A549 (cell line): ENCODE measurements around the gene SYT2. TPM values are rescaled to one million over a fixed set of nuclear protein-coding genes. Genes with fewer than 3 reads are reported as not detected.
"Not testable (repeated sequence)": the region's sequence is repeated elsewhere in the genome, so short reads cannot be mapped to it uniquely, and the experiment has no call there.

Experiments
- ATAC-seq, 2 experiments: fragments of 200-7000 bp in 1 of 2; fragments of >200 bp in 1 of 2; cut with Nextera tagmentation in 1 of 2; cut with Tn5 transposase in 1 of 2; 3 replicates each; pipeline versions ENCODE4 v1.8.0 to v1.9.1; 2018 to 2020; ENCODE audit warnings: mild to moderate bottlenecking in 1 of 2, moderate library complexity in 1 of 2
- CTCF ChIA-PET: fragments of 300-600 bp; sonication (Branson Sonifier 250); formaldehyde crosslinking; extraction: SDS; loops from one replicate; lab custom pipeline; 2021; ENCODE audit warnings: antibody characterized with exemption, inconsistent platforms; lab: Yijun Ruan, JAX
- POLR2A ChIA-PET: fragments of 350-600 bp; formaldehyde crosslinking; extraction: SDS; loops from one replicate; lab custom pipeline; 2021; ENCODE audit warnings: antibody characterized with exemption, inconsistent platforms; lab: Yijun Ruan, JAX
- DNase-seq, 2 experiments: peaks; one replicate each; pipeline versions ENCODE4 v3.0.0 to v3.0.0-alpha.2; 2011 to 2016; ENCODE audit warnings: low read depth in 1 of 2, low spot score in 1 of 2
- FAIRE-seq: peaks from 2 replicates; lab custom pipeline; 2011; peaks lifted over from hg19 to GRCh38; lab: Jason Lieb, UNC
- H3K27ac ChIP-seq, 2 experiments: fragments of >200 bp; sonication (Bioruptor Twin); formaldehyde crosslinking; 3 replicates each; pipeline ENCODE4 v1.5.1; 2016 to 2017
- H3K4me1 ChIP-seq: fragments of >200 bp; sonication (Bioruptor Twin); formaldehyde crosslinking; 3 replicates; pipeline ENCODE4 v1.6.1; 2016
- H3K4me2 ChIP-seq: fragments of >200 bp; sonication (Bioruptor Twin); formaldehyde crosslinking; 3 replicates; pipeline ENCODE4 v1.6.1; 2016
- H3K4me3 ChIP-seq: fragments of >200 bp; sonication (Bioruptor Twin); formaldehyde crosslinking; 3 replicates; pipeline ENCODE4 v1.5.1; 2016
- H3K9me3 ChIP-seq: fragments of >200 bp; sonication (Bioruptor Twin); formaldehyde crosslinking; 3 replicates; pipeline ENCODE4 v1.6.1; 2016
- ATOH8 ChIP-seq: fragments of 250-450 bp; sonication (Bioruptor Pico); IDR thresholded peaks from 2 replicates; pipeline ENCODE4 v1.5.0; 2020; ENCODE audit warnings: low read depth, mild to moderate bottlenecking, moderate library complexity
- CBX2 ChIP-seq: fragments of 200-600 bp; sonication (generic); IDR thresholded peaks from 2 replicates; pipeline ENCODE4 v1.6.1; 2016; ENCODE audit warnings: low read depth, mild to moderate bottlenecking, borderline replicate concordance
- CBX8 ChIP-seq: fragments of 200-600 bp; sonication (generic); IDR thresholded peaks from 2 replicates; pipeline ENCODE4 v1.6.1; 2016
- CEBPB ChIP-seq, 2 experiments: fragments of >200 bp in 1 of 2; sonication (Bioruptor Twin) in 1 of 2; formaldehyde crosslinking in 1 of 2; IDR thresholded peaks; 2 replicates each; pipeline ENCODE4 v1.6.1; 2012 to 2016
- CHD2 ChIP-seq: fragments of 150-350 bp; IDR thresholded peaks from 2 replicates; pipeline ENCODE4 v1.6.1; 2014; ENCODE audit warnings: low read length; ENCODE audit not compliant: partially characterized antibody
- CHD4 ChIP-seq: fragments of 200-600 bp; sonication (generic); IDR thresholded peaks from 2 replicates; pipeline ENCODE4 v1.6.1; 2016; ENCODE audit warnings: antibody characterized with exemption, mild to moderate bottlenecking, borderline replicate concordance
- CTCF ChIP-seq: fragments of >200 bp; sonication (Bioruptor Twin); formaldehyde crosslinking; IDR thresholded peaks from 3 replicates; pipeline ENCODE4 v1.5.1; 2016
- EHF ChIP-seq: fragments of 250-450 bp; sonication (Bioruptor Pico); IDR thresholded peaks from 2 replicates; pipeline ENCODE4 v1.5.0; 2020; ENCODE audit warnings: mild to moderate bottlenecking
- EHMT2 ChIP-seq: fragments of 200-600 bp; sonication (generic); IDR thresholded peaks from 2 replicates; pipeline ENCODE4 v1.6.1; 2016; ENCODE audit warnings: antibody characterized with exemption, low read depth, mild to moderate bottlenecking, moderate library complexity
- ELK1 ChIP-seq: fragments of 150-350 bp; IDR thresholded peaks from 2 replicates; pipeline ENCODE4 v1.6.1; 2014; ENCODE audit warnings: low read depth, mild to moderate bottlenecking, low read length
- EP300 ChIP-seq, 2 experiments: fragments of >200 bp; sonication (Bioruptor Twin); formaldehyde crosslinking; IDR thresholded peaks; 2 replicates in 1 of 2; 3 replicates in 1 of 2; pipeline ENCODE4 v1.6.1; 2016 to 2017
- FOXS1 ChIP-seq: fragments of 250-450 bp; sonication (Bioruptor Pico); IDR thresholded peaks from 2 replicates; pipeline ENCODE4 v1.5.0; 2020; ENCODE audit warnings: mild to moderate bottlenecking, moderate library complexity
- GATA3 ChIP-seq: IDR thresholded peaks from 2 replicates; pipeline ENCODE4 v1.6.1; 2012; ENCODE audit warnings: borderline replicate concordance
- HDAC2 ChIP-seq: fragments of 200-600 bp; sonication (generic); IDR thresholded peaks from 2 replicates; pipeline ENCODE4 v1.6.1; 2016
- MAFK ChIP-seq: fragments of 450-650 bp; IDR thresholded peaks from 2 replicates; pipeline ENCODE4 v1.6.1; 2014; ENCODE audit not compliant: partially characterized antibody
- MAZ ChIP-seq: fragments of 150-350 bp; IDR thresholded peaks from 2 replicates; pipeline ENCODE4 v1.6.1; 2014; ENCODE audit warnings: antibody characterized with exemption, low read depth, low read length, borderline replicate concordance
- MYC ChIP-seq: IDR thresholded peaks from 2 replicates; pipeline ENCODE4 v1.6.1; 2012; ENCODE audit warnings: mild to moderate bottlenecking, inconsistent platforms, low read length, improper control_type of control experiment, borderline replicate concordance
- NFE2L2 ChIP-seq: fragments of 150-350 bp; conservative IDR thresholded peaks from 2 replicates; pipeline ENCODE4 v1.6.1; 2014; ENCODE audit warnings: low read length
- POLR2AphosphoS2 ChIP-seq: conservative IDR thresholded peaks from 2 replicates; pipeline ENCODE4 v1.6.1; 2012; ENCODE audit warnings: low read length, improper control_type of control experiment, inconsistent platforms
- RCOR1 ChIP-seq: fragments of 150-350 bp; IDR thresholded peaks from 2 replicates; pipeline ENCODE4 v1.6.1; 2014; ENCODE audit warnings: antibody characterized with exemption, low read length, low read depth
- RNF2 ChIP-seq: fragments of 200-600 bp; sonication (generic); IDR thresholded peaks from 2 replicates; pipeline ENCODE4 v1.6.1; 2016; ENCODE audit warnings: low read depth, mild to moderate bottlenecking, antibody characterized with exemption, moderate library complexity, borderline replicate concordance
- TFCP2L1 ChIP-seq: fragments of 250-450 bp; sonication (Bioruptor Pico); IDR thresholded peaks from 2 replicates; pipeline ENCODE4 v1.5.0; 2021; ENCODE audit warnings: mild to moderate bottlenecking
- TP53 ChIP-seq: fragments of 250-450 bp; sonication (Bioruptor Pico); IDR thresholded peaks from 2 replicates; pipeline ENCODE4 v1.5.0; 2021; ENCODE audit warnings: mild to moderate bottlenecking, moderate library complexity
- ZC3H11A ChIP-seq: fragments of 450-650 bp; IDR thresholded peaks from 2 replicates; pipeline ENCODE4 v1.6.1; 2014; ENCODE audit warnings: antibody characterized with exemption, mild to moderate bottlenecking
- WGBS: methylation state at CpG from one replicate; pipeline ENCODE4 v1.1.6; 2017; ENCODE audit errors: missing lambda C conversion rate; 5-methylcytosine and 5-hydroxymethylcytosine counted together
- polyA plus RNA-seq, 4 experiments: library from polyadenylated mRNA; depleted of rRNA in 3 of 4; stranded (reverse); fragments of >200 nt; fragmentation: RNase III in 1 of 4; extraction: RNeasy Plus Mini Kit Qiagen cat#74134 plus additional on column Dnase treatment in 1 of 4; gene quantifications; 2 replicates in 3 of 4; 3 replicates in 1 of 4; pipeline ENCODE4 v1.2.3, GENCODE V29; 2011 to 2017

The SYT2 gene
- polyA plus RNA-seq, 2 of the 4 experiments (the other 2 are of a cell fraction) = 0.03 to 0.04 TPM

GRCh38 chr1:202630541-202630940, 79.7 kb downstream of the SYT2 start:
- WGBS = 55% methylated on average over 4 of the region's 6 CpGs
- ChIA-PET CTCF (interaction anchor here (0.6 to 1.3 kb wide), 3 partner anchors 16 to 129 kb away, joined by 3 to 4 read pairs (median 4); no protein-coding TSS in a partner anchor), POLR2A (no interaction called here)
- FAIRE-seq = no peak
- Histone ChIP-seq H3K27ac (no peak overlapping the region), H3K4me3 (no peak overlapping the region), H3K4me1 (no peaks in the 10 kb centered on the region), H3K4me2 (no peak overlapping the region), H3K9me3 (no peaks in the 10 kb centered on the region)
- no peak; a peak in 1 of 6 replicates for ATAC-seq
- DNase-seq = no peak
- no peak for TF ChIP-seq RNF2
- no peak for TF ChIP-seq TFCP2L1 (CRISPR knock-in tag)
- no peak for TF ChIP-seq TP53
- no peak for TF ChIP-seq HDAC2
- TF ChIP-seq ELK1 = no peak
- TF ChIP-seq POLR2AphosphoS2 = no peak
- TF ChIP-seq CBX8 = no peak
- TF ChIP-seq ZC3H11A = no peak
- no peak for TF ChIP-seq EHF (CRISPR knock-in tag)
- no peak for TF ChIP-seq RCOR1
- no peak for TF ChIP-seq CTCF
- TF ChIP-seq NFE2L2 = no peak
- TF ChIP-seq EP300 (IDR thresholded peaks at IDR 0.05) = no peak
- TF ChIP-seq CBX2 = no peak
- no peak for TF ChIP-seq CHD4
- no peak for TF ChIP-seq EHMT2
- no peak for TF ChIP-seq CEBPB (IDR thresholded peaks at IDR 0.05)

GRCh38 chr1:202630096-202630495, 80.2 kb downstream of the SYT2 start:
- POLR2A ChIA-PET, DNase-seq, H3K4me1 ChIP-seq, H3K4me3 ChIP-seq, FAIRE-seq, H3K27ac ChIP-seq, ATAC-seq, H3K4me2 ChIP-seq, H3K9me3 ChIP-seq: not testable (repeated sequence)
- WGBS = 73% methylated on average over 6 of the region's 6 CpGs
- CTCF ChIA-PET = interaction anchor here (0.6 to 1.3 kb wide), 4 partner anchors 12 to 128 kb away, joined by 3 to 4 read pairs (median 4); no protein-coding TSS in a partner anchor

GRCh38 chr1:202629257-202629811, 80.9 kb downstream of the SYT2 start:
- DNase-seq, ATAC-seq, POLR2A ChIA-PET, H3K4me3 ChIP-seq, H3K4me2 ChIP-seq, FAIRE-seq, H3K27ac ChIP-seq, H3K4me1 ChIP-seq, H3K9me3 ChIP-seq: not testable (repeated sequence)
- WGBS = 20% methylated on average over 1 of the region's 2 CpGs
- CTCF ChIA-PET = interaction anchor here (0.9 to 2.6 kb wide), 4 partner anchors 13 to 128 kb away, joined by 3 to 10 read pairs (median 4); no protein-coding TSS in a partner anchor

GRCh38 chr1:202628646-202629215, 81.5 kb downstream of the SYT2 start:
- H3K4me1 ChIP-seq = no peaks in the 10 kb centered on the region; the same call in 2 of the 3 replicates
- ATAC-seq = no peak
- no peak overlapping the region for H3K4me3 ChIP-seq
- no peak overlapping the region for H3K4me2 ChIP-seq
- WGBS = 75% methylated on average over 7 of the region's 7 CpGs
- POLR2A ChIA-PET = no interaction called here
- H3K27ac ChIP-seq = no peak overlapping the region
- no peak for TF ChIP-seq RCOR1
- TF ChIP-seq CHD2 = no peak
- TF ChIP-seq MYC = no peak
- no peak for TF ChIP-seq ATOH8 (CRISPR knock-in tag)
- TF ChIP-seq HDAC2 = no peak
- no peak for TF ChIP-seq NFE2L2
- no peak for TF ChIP-seq MAZ
- no peak for TF ChIP-seq MAFK
- no peak for TF ChIP-seq EP300 (IDR thresholded peaks at IDR 0.05)
- no peak for TF ChIP-seq RNF2
- no peak for TF ChIP-seq ELK1
- no peak for TF ChIP-seq GATA3
- no peak for TF ChIP-seq FOXS1 (CRISPR knock-in tag)
- no peak for FAIRE-seq
- DNase-seq = no peak
- no peaks in the 10 kb centered on the region for H3K9me3 ChIP-seq
- CTCF ChIA-PET = interaction anchor here (2.6 kb wide), 1 partner anchor 28 kb away, joined by 10 read pairs; no protein-coding TSS in a partner anchor
